GM19463 (cell line): ENCODE data around the gene ZBTB26.

ENCODE experiments used
- ATAC-seq: cut with Tn5 transposase; IDR thresholded peaks from one replicate; pipeline ENCODE4 v1.9.1; 2021; ENCODE audit warnings: mild to moderate bottlenecking, moderate library complexity; ENCODE audit not compliant: unreplicated experiment

ZBTB26 gene

GRCh38 chr9:122931226-122932121 is at the start of gene ZBTB26:
Gene ZBTB26 (minus strand): TSS chr9:122931512. CDS start chr9:122919934, 11,578 bp downstream.
- ATAC-seq = peak; percentile 98

GRCh38 chr9:122978601-122979000 is 47.3 kb upstream of the ZBTB26 start:
- ATAC-seq = no peak

- no peak for ATAC-seq
Measured at GRCh38 chr9:122975196-122975595, 43.9 kb upstream of the ZBTB26 start.

- ATAC-seq = no peak
Measured at GRCh38 chr9:122961139-122961538, 29.8 kb upstream of the ZBTB26 start.

- ATAC-seq = no peak
Measured at GRCh38 chr9:122955961-122956360, 24.6 kb upstream of the ZBTB26 start.

GRCh38 chr9:122954253-122954691 is 23.0 kb upstream of the ZBTB26 start:
- no peak for ATAC-seq

- no peak for ATAC-seq
Measured at GRCh38 chr9:122951056-122951455, 19.7 kb upstream of the ZBTB26 start.

GRCh38 chr9:122950263-122950662 is 19.0 kb upstream of the ZBTB26 start:
- no peak for ATAC-seq

GRCh38 chr9:122949696-122950095 is 18.4 kb upstream of the ZBTB26 start:
- ATAC-seq = no peak

GRCh38 chr9:122948313-122948712 is 17.0 kb upstream of the ZBTB26 start:
- no peak for ATAC-seq

- no peak for ATAC-seq
Measured at GRCh38 chr9:122946461-122947005, 15.2 kb upstream of the ZBTB26 start.

GRCh38 chr9:122944960-122945888 is 13.9 kb upstream of the ZBTB26 start:
- no peak for ATAC-seq

GRCh38 chr9:122941582-122942234 is 10.4 kb upstream of the ZBTB26 start:
- ATAC-seq = no peak

- ATAC-seq = peak; percentile 98
Measured at GRCh38 chr9:122940749-122941581, 9.7 kb upstream of the ZBTB26 start, which contains the start of gene RABGAP1. Gene RABGAP1 (plus strand): TSS chr9:122941020. CDS start chr9:122957060, 16,040 bp downstream.

- ATAC-seq = no peak
Measured at GRCh38 chr9:122940454-122940748, 9.1 kb upstream of the ZBTB26 start.

- no peak for ATAC-seq
Measured at GRCh38 chr9:122939601-122940000, 8.3 kb upstream of the ZBTB26 start.

- ATAC-seq = no peak
Measured at GRCh38 chr9:122936883-122937282, 5.6 kb upstream of the ZBTB26 start.

GRCh38 chr9:122936464-122936863 is 5.2 kb upstream of the ZBTB26 start:
- ATAC-seq = no peak

- peak; percentile 16 for ATAC-seq
Measured at GRCh38 chr9:122930541-122931225, 629 bp downstream of the ZBTB26 start.
